VCaP (cell line): ENCODE results near the gene PDRG1.
A peak's percentile ranks its signal among the peaks of the same experiment; 100 is the strongest.

Source experiments
- H3K27ac ChIP-seq: fragments of 450-650 bp; 2 replicates; pipeline ENCODE4 v1.5.1; 2017
- TF ChIP-seq, protein P1 (sequence below): fragments of 450-650 bp; conservative IDR thresholded peaks from 2 replicates; pipeline ENCODE4 v1.5.1; 2017; ENCODE audit warnings: mild to moderate bottlenecking, moderate library complexity

Gene PDRG1

GRCh38 chr20:31897541-31897940, 54.3 kb downstream of the PDRG1 start:
- H3K27ac ChIP-seq: no peak overlapping the region
- TF ChIP-seq, protein P1, sequence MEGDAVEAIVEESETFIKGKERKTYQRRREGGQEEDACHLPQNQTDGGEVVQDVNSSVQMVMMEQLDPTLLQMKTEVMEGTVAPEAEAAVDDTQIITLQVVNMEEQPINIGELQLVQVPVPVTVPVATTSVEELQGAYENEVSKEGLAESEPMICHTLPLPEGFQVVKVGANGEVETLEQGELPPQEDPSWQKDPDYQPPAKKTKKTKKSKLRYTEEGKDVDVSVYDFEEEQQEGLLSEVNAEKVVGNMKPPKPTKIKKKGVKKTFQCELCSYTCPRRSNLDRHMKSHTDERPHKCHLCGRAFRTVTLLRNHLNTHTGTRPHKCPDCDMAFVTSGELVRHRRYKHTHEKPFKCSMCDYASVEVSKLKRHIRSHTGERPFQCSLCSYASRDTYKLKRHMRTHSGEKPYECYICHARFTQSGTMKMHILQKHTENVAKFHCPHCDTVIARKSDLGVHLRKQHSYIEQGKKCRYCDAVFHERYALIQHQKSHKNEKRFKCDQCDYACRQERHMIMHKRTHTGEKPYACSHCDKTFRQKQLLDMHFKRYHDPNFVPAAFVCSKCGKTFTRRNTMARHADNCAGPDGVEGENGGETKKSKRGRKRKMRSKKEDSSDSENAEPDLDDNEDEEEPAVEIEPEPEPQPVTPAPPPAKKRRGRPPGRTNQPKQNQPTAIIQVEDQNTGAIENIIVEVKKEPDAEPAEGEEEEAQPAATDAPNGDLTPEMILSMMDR: no peak

- no peak overlapping the region; the same call in 1 of the 2 replicates for H3K27ac ChIP-seq
- TF ChIP-seq, protein P1: no peak
Observed at GRCh38 chr20:31896049-31896448, 55.8 kb downstream of the PDRG1 start.

DNA sequence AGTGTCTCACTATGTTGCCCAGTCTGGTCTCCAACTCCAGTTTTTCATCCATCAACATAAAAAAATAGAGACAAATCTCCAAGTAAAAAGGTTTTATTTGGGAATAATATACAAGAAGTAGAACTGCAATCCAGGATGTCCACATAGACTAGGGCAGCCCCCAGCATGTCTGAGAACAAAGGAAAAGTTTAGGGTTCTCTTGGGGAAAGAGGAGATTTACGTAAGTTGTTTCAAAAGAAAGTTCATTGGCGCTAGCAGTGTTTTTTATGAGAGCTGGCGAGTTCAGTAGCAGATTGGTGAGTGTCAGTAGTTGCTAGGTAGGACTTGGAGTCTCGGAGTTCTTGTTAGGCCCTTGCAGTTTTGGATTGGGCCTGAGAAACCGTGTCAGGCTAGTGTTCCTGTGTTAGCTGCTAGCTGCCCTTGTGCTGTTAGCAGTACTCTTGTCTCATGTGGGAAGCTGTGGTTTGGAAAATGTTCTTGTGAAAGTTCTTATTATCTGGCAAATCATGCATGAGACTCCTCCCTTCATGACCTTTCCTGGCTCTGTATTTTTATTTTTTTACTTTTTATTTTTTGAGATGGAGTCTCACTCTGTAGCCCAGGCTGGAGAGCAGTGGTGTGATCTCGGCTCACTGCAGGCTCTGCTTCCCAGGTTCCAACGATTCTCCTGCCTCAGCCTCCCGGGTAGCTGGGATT, 56.7 kb downstream of the PDRG1 start:
- TF ChIP-seq, protein P1: no peak
- H3K27ac ChIP-seq: peak overlapping the region; percentile 30
